Measurements from ENCODE around the gene SERPINB1. TPM values are rescaled to one million over a fixed set of nuclear protein-coding genes. Genes with fewer than 3 reads are reported as not detected.

The SERPINB1 gene
- total RNA-seq (10 to 100 TPM; 15.0 to 19.6 TPM), polyA plus RNA-seq (ENCODE audit: insufficient read depth, low read depth, low replicate concordance) (19.4 TPM)
- long read RNA-seq, donor 1, transcript SERPINB1-201 (7 exons, 2,619 nt), result major isoform, 15 of 15 reads
- long read RNA-seq, donor 1, partial matches to known transcripts, result 0 of 15 reads
- long read RNA-seq, donor 1, other reads (novel, unspliced or antisense), result 0 of 15 reads
- long read RNA-seq, donor 2, transcript SERPINB1-201 (7 exons, 2,619 nt), result major isoform, 9 of 9 reads
- long read RNA-seq, donor 2, partial matches to known transcripts, result 0 of 9 reads
- long read RNA-seq, donor 2, other reads (novel, unspliced or antisense), result 0 of 9 reads

DNA sequence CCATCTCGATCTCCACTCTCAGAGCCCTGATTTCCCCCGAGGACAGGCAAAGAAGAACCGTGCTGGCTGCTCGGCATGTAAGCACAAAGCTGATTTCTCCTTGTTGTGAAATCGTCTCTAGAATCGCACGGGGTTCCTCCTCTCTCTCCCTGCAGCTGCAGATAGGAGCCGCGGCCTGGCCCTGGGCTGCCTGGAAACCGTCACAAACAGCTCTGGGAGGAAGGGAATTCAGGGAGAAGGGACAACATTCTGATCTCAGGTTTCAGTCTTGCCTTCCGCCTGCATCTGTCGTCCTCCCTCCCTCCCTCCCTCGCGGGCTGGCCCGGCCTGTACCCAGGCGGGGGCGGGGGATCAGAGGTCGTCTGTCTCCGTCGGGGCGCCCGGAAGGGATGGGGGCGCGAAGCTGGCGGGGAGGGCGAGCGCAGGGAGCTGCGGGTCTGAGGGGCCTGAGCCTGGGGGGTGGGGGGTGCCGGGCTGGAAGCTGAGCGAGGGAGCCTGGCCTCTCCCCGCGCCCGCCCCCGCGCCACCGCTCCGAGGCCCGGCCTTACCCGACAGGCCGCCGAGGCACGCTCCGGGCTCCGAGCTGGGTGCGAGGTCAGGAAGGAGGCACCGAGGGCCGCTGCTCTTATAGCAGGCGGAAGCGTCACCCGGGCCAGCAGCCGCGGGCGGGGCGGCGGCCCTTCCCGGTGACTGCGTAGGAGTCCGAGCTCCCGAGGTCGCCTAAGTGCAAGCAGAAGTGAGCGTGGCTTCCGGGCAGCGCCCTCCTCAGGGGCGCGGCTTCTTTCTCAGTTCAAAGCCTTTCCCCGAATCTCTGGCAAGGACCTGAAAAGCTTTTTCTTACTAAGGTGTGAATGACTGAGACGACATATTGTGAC, at the start of gene SERPINB1:
Gene SERPINB1, minus strand, starts transcription at position 600 of the 875 bp plus-strand sequence. CDS start 1,277 bp downstream, outside the sequence.
- Histone ChIP-seq H3K27me3 (no peaks in the 10 kb centered on the region), H3K27ac (peak within 1 kb of the TSS; percentile 90 to 92), H3K4me3 (peak within 1 kb of the TSS; percentile 61 to 67), H3K9me3 (no peaks in the 10 kb centered on the region), H3K36me3 (ENCODE audit: low read depth, missing control alignments) (no peaks in the 10 kb centered on the region), H3K4me1 (peaks cover 19% of the 10 kb centered on the region)
- DNase-seq, result peak; percentile 90
- intact Hi-C loops (cut with DNase I; ENCODE audit: low total_unique reads), result loop anchor here (10.0 kb wide), 2 partner anchors 93 to 213 kb away; no protein-coding TSS in a partner anchor
- no peak for TF ChIP-seq POLR2A (IDR thresholded peaks at IDR 0.05)
- TF ChIP-seq, protein P1, sequence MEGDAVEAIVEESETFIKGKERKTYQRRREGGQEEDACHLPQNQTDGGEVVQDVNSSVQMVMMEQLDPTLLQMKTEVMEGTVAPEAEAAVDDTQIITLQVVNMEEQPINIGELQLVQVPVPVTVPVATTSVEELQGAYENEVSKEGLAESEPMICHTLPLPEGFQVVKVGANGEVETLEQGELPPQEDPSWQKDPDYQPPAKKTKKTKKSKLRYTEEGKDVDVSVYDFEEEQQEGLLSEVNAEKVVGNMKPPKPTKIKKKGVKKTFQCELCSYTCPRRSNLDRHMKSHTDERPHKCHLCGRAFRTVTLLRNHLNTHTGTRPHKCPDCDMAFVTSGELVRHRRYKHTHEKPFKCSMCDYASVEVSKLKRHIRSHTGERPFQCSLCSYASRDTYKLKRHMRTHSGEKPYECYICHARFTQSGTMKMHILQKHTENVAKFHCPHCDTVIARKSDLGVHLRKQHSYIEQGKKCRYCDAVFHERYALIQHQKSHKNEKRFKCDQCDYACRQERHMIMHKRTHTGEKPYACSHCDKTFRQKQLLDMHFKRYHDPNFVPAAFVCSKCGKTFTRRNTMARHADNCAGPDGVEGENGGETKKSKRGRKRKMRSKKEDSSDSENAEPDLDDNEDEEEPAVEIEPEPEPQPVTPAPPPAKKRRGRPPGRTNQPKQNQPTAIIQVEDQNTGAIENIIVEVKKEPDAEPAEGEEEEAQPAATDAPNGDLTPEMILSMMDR (IDR thresholded peaks at IDR 0.05), result peak in 1 of 3 experiments; percentile 14
- WGBS, 2 donors, result 1 to 2% methylated on average over 16 to 63 of the region's 67 CpGs

DNA sequence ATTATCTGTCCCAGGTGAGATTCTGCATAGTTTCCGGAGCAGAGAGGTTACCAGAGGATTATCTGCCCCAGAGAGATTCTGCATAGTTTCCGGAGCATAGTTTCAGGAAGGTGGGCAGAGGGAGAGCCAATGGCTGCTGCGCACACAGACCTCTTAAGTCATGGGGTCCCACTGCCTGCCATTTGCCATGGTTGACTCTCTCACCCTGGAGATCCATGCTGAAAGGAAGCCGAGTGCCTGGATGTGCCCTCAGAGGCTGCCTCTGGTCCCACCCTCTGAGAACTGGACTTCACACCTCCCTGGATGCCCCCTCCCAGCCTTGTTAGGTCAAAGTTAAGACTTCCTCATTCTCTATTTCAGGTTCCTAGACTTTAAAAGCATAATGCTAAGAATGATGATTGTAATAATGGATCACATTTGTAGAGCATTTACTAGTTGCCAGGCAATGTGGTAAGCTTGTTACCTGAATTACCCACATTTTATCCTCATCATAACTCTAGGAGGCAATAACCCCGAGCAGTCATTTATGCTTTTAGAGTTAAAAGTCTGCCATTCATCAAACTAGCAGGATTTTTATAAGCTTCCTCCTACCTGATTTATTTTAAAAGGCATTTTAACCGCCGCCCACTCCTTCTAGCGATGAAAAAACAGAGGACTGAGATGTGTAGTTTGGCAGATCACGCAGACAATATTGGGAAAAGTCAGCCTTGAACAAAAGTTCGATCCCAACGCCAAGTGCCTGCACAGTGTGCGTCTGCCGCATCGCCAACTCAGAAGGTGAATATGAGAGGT, 49.5 kb upstream of the SERPINB1 start:
- DNase-seq, result no peak
- Histone ChIP-seq H3K27me3 (no peaks in the 10 kb centered on the region), H3K4me1 (no peaks in the 10 kb centered on the region), H3K36me3 (ENCODE audit: low read depth, missing control alignments) (no peaks in the 10 kb centered on the region), H3K27ac (no peak overlapping the region), H3K9me3 (no peaks in the 10 kb centered on the region), H3K4me3 (no peak overlapping the region)
- TF ChIP-seq, protein P1 (IDR thresholded peaks at IDR 0.05), result no peak
- no peak for TF ChIP-seq POLR2A (IDR thresholded peaks at IDR 0.05)
- 78 to 86% methylated on average over 14 of the region's 14 CpGs for WGBS, 2 donors
- intact Hi-C loops (cut with DNase I; ENCODE audit: low total_unique reads), result no loop called here

DNA sequence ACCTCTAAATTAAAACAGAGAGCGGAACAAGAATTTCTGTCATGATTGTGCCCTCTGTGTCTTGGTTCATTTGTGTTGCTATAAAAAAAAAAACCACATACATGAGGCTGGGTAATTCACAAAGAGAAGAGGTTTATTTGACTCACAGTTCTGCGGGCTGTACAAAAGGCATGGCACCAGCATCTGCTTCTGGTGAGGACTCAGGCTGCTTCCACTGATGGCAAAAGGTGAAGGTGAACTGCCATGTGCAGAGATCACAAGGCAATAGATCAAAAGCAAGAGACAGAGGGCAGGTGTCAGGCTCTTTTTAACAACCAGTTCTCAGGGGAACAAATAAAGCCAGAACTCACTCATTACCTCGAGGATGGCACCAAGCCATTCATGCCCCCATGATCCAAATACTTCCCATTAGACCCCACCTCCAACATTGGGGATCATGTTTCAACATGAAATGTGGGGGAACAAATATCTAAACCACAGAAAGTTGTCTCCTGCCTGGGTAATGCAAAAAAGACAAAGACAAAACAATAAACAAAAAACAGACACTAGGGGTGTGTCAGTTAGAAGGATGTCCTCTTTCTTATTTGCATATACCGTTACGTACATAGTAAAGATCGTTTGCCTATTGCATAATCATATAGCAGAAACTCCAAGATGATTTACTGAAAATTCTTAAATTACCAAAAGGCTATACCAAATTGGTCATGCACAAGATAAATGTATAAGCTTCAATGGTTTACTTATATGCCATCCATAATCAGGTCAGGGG, 44.5 kb upstream of the SERPINB1 start:
- WGBS, 2 donors, result 50 to 68% methylated on average over 6 of the region's 6 CpGs

More for the DNA sequence above, 44.5 kb upstream of the SERPINB1 start:
- no peaks in the 10 kb centered on the region for H3K9me3 ChIP-seq
- intact Hi-C loops (cut with DNase I; ENCODE audit: low total_unique reads), result no loop called here
- no peaks in the 10 kb centered on the region for H3K27me3 ChIP-seq
- H3K36me3 ChIP-seq (ENCODE audit: low read depth, missing control alignments), result no peaks in the 10 kb centered on the region
- TF ChIP-seq, protein P1 (IDR thresholded peaks at IDR 0.05), result no peak
- no peak for TF ChIP-seq POLR2A (IDR thresholded peaks at IDR 0.05)
- no peak overlapping the region for H3K27ac ChIP-seq
- H3K4me3 ChIP-seq, result no peak overlapping the region
- no peaks in the 10 kb centered on the region for H3K4me1 ChIP-seq
- no peak for DNase-seq

Data from testis (tissue), 5 donors.